ENCODE results near the gene AMOTL1.

Gene AMOTL1

DNA sequence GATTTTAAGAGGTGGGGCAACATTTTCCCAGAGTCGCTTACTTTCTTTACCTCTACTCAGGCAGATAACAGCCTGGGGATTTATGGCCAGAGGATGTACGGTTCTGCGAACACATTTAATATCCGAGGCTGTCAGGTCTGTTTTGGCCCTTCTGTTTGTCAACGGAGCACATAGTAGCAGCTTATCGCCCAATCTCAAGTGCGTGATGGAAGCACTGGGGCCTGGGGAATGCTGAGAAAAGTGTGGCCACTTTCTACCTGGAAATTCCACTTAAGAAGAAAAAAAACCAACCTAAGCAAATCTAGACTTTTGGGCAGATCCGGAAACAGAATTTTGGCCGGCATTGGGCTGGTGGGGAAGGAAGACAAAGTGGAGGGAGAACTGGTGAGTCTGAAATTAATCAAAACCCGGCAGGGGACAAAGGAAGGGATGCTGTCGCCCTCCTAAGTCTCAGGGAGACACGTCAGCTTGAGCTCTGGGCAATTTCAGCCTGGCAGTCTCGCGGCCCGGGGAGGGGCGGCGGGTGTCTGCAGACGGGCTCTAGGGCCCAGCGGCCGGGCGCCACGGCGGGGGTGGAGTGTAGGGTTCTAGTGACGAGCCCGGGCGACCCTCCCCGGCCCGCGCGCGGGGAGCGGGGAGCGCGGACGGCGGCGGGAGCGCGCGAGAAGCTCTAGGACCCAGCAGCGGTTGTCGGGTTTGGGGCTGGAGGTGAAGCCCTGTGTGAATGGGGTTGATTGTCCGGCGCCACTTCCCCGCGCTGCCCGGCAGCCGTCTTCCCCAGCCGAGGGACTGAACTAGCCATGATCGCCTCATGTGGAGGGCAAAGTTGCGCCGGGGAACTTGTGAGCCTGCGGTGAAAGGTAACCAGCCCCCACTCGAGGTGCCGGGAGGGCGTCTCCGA is at the start of gene AMOTL1:
Gene AMOTL1 (plus strand): TSS at position 656 of the 901 bp plus-strand sequence. CDS start 156 bp downstream, at position 812.
- Histone ChIP-seq H3K4me3 (peak within 1 kb of the TSS; percentile 84), H3K36me3 (ENCODE audit: insufficient read depth, low read length) (peaks cover 10% of the 10 kb centered on the region; the same call in 1 of the 2 replicates), H3K9ac (ENCODE audit: insufficient read length) (peak within 1 kb of the TSS; percentile 92), H3K27ac (no peak within 1 kb of the TSS), H3K9me3 (ENCODE audit: low read depth, low read length) (no peaks in the 10 kb centered on the region)
- TF ChIP-seq EZH2 (IDR thresholded peaks at IDR 0.05) (no peak), FOXP2 (optimal IDR thresholded peaks at IDR 0.05; ENCODE audit: control extremely low read depth, extremely low read length, insufficient read depth) (no peak), POLR2AphosphoS5 (IDR thresholded peaks at IDR 0.05; ENCODE audit: borderline replicate concordance, low read depth, low read length) (peak; percentile 68; the same call in 1 of the 2 replicates)
- DNase-seq (ENCODE audit: low read depth, low spot score), result no peak

DNA sequence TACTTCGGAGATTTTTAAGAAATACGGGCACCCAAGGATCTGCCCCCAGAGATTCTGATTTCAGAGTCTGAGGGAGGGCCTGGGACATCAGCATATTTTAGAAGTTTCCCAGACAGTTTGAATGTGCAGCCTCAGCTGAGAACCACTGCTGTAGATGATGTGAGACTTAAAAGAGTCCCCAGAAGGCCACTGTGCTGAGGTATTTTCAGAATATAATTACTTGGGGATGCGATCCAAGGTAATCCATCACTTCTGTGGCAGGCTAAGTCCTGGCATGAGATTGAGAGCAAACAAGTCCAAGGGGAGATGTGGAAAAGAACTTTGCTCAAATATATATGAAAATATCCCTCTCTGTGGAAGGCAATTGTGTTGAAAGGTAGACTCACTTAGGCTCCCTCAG is 48.3 kb upstream of the AMOTL1 start:
- H3K36me3 ChIP-seq (ENCODE audit: insufficient read depth, low read length), result no peaks in the 10 kb centered on the region
- no peaks in the 10 kb centered on the region for H3K9me3 ChIP-seq (ENCODE audit: low read depth, low read length)
- no peak overlapping the region for H3K9ac ChIP-seq (ENCODE audit: insufficient read length)
- TF ChIP-seq POLR2AphosphoS5 (IDR thresholded peaks at IDR 0.05; ENCODE audit: borderline replicate concordance, low read depth, low read length) (no peak), EZH2 (IDR thresholded peaks at IDR 0.05) (no peak), FOXP2 (optimal IDR thresholded peaks at IDR 0.05; ENCODE audit: control extremely low read depth, extremely low read length, insufficient read depth) (no peak)
- no peak for DNase-seq (ENCODE audit: low read depth, low spot score)
- H3K27ac ChIP-seq, result no peak overlapping the region
- H3K4me3 ChIP-seq, result no peak overlapping the region

DNA sequence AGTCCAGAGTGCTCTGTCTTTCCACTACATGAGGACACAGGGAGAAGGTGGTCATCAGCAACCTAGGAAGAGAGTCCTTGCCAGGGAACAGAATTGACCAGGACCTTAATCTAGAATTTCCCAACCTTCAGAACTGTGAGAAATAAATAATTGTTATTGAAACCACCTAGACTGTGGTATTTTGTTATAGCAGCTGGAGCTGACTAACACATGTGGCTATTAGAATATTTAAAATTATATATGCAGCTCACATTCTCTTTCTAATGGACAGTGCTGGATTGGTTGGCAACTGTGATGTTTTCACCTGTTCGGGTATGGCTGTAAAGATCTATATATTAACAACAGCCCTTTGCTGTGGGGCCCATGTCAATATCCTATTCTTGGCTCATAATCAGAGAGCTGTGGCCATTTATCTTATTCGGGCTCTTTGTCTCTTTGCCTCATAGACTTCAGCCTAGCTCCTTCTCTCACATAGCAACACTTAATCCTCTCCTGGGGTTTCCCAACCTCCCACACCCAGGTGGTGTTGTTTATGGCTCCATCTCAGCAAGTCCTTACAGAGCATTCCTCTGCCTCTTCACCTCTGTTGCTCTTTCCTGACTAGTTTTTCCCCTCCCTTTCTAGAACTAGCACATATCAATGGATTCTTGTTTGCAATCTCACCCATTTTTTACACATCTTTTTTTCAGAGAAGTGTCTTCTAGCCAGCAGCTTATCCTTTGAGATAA is 46.4 kb upstream of the AMOTL1 start:
- no peak overlapping the region for H3K9ac ChIP-seq (ENCODE audit: insufficient read length)
- H3K36me3 ChIP-seq (ENCODE audit: insufficient read depth, low read length), result no peaks in the 10 kb centered on the region
- H3K4me3 ChIP-seq, result no peak overlapping the region
- H3K9me3 ChIP-seq (ENCODE audit: low read depth, low read length), result no peaks in the 10 kb centered on the region
- no peak for DNase-seq (ENCODE audit: low read depth, low spot score)
- H3K27ac ChIP-seq, result no peak overlapping the region
- no peak for TF ChIP-seq FOXP2 (optimal IDR thresholded peaks at IDR 0.05; ENCODE audit: control extremely low read depth, extremely low read length, insufficient read depth)
- no peak for TF ChIP-seq EZH2 (IDR thresholded peaks at IDR 0.05)
- TF ChIP-seq POLR2AphosphoS5 (IDR thresholded peaks at IDR 0.05; ENCODE audit: borderline replicate concordance, low read depth, low read length), result no peak

DNA sequence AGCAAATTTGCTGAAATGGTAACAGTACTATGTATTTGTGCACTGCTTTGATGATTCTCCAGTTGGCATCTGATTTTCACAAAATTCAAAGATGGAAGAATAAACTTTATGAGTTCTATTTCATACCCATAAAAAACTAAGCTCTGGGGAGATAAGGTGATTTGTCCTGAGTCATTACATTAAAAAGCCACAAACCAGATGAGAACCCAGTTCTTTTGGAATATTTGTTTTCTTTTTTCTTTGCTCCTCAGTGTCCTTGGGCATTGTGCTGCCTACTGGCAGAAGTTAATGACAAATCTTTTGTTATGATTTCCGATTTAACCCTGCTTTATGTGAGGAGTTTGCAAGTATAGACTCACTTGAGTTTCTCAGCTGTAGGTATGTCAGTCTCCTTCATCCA is 45.4 kb upstream of the AMOTL1 start:
- Histone ChIP-seq H3K36me3 (ENCODE audit: insufficient read depth, low read length) (no peaks in the 10 kb centered on the region), H3K9ac (ENCODE audit: insufficient read length) (no peak overlapping the region), H3K27ac (no peak overlapping the region), H3K9me3 (ENCODE audit: low read depth, low read length) (no peaks in the 10 kb centered on the region), H3K4me3 (no peak overlapping the region)
- no peak for DNase-seq (ENCODE audit: low read depth, low spot score)
- TF ChIP-seq POLR2AphosphoS5 (IDR thresholded peaks at IDR 0.05; ENCODE audit: borderline replicate concordance, low read depth, low read length), result no peak
- no peak for TF ChIP-seq EZH2 (IDR thresholded peaks at IDR 0.05)
- no peak for TF ChIP-seq FOXP2 (optimal IDR thresholded peaks at IDR 0.05; ENCODE audit: control extremely low read depth, extremely low read length, insufficient read depth)

DNA sequence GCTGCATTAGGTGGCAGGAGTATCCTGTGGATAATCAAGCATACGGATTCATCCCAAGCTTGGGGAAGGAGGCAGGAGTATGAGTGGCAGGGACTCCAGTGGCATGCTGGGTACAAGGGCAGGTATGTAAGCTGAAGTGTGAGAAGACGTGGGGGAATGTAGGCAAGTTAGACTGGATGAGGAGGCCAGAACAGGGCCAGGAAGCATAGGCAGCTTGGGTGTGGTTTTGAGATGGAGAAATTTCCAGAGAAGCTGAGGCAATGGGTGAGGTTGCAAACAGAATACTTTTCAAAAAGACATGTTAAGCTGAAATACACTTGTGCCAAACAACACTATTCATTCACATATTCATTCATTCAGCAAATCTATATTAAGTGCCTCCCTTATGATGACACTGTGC is 43.1 kb upstream of the AMOTL1 start:
- DNase-seq (ENCODE audit: low read depth, low spot score), result no peak
- no peak overlapping the region for H3K9ac ChIP-seq (ENCODE audit: insufficient read length)
- TF ChIP-seq EZH2 (IDR thresholded peaks at IDR 0.05) (no peak), FOXP2 (optimal IDR thresholded peaks at IDR 0.05; ENCODE audit: control extremely low read depth, extremely low read length, insufficient read depth) (no peak), POLR2AphosphoS5 (IDR thresholded peaks at IDR 0.05; ENCODE audit: borderline replicate concordance, low read depth, low read length) (no peak)
- H3K36me3 ChIP-seq (ENCODE audit: insufficient read depth, low read length), result no peaks in the 10 kb centered on the region
- H3K4me3 ChIP-seq, result no peak overlapping the region
- no peak overlapping the region for H3K27ac ChIP-seq
- no peaks in the 10 kb centered on the region for H3K9me3 ChIP-seq (ENCODE audit: low read depth, low read length)

- TF ChIP-seq EZH2 (IDR thresholded peaks at IDR 0.05) (no peak), FOXP2 (optimal IDR thresholded peaks at IDR 0.05; ENCODE audit: control extremely low read depth, extremely low read length, insufficient read depth) (peak; percentile 20), POLR2AphosphoS5 (IDR thresholded peaks at IDR 0.05; ENCODE audit: borderline replicate concordance, low read depth, low read length) (no peak)
- H3K27ac ChIP-seq, result no peak overlapping the region
- no peak for DNase-seq (ENCODE audit: low read depth, low spot score)
- H3K36me3 ChIP-seq (ENCODE audit: insufficient read depth, low read length), result no peaks in the 10 kb centered on the region
- H3K9ac ChIP-seq (ENCODE audit: insufficient read length), result no peak overlapping the region
- H3K9me3 ChIP-seq (ENCODE audit: low read depth, low read length), result no peaks in the 10 kb centered on the region
- H3K4me3 ChIP-seq, result no peak overlapping the region
Observed at GRCh38 chr11:94727819-94728218, 40.3 kb upstream of the AMOTL1 start.

- Histone ChIP-seq H3K9ac (ENCODE audit: insufficient read length) (no peak overlapping the region), H3K4me3 (no peak overlapping the region), H3K9me3 (ENCODE audit: low read depth, low read length) (no peaks in the 10 kb centered on the region), H3K27ac (no peak overlapping the region), H3K36me3 (ENCODE audit: insufficient read depth, low read length) (no peaks in the 10 kb centered on the region)
- no peak for TF ChIP-seq POLR2AphosphoS5 (IDR thresholded peaks at IDR 0.05; ENCODE audit: borderline replicate concordance, low read depth, low read length)
- TF ChIP-seq EZH2 (IDR thresholded peaks at IDR 0.05), result no peak
- TF ChIP-seq FOXP2 (optimal IDR thresholded peaks at IDR 0.05; ENCODE audit: control extremely low read depth, extremely low read length, insufficient read depth), result no peak
- DNase-seq (ENCODE audit: low read depth, low spot score), result no peak
Observed at GRCh38 chr11:94728541-94728940, 39.6 kb upstream of the AMOTL1 start.

Measured in SK-N-MC (cell line).